Chondrocyte (in vitro differentiated cells): ENCODE data around the gene ZNF691. TPM values are rescaled to one million over a fixed set of nuclear protein-coding genes. Genes with fewer than 3 reads are reported as not detected.

Experiments
- DNase-seq: peaks from one replicate; pipeline ENCODE4 v3.0.0; 2021; ENCODE audit warnings: mixed read lengths, low spot score
- H3K27ac Mint-ChIP-seq: one replicate; pipeline ENCODE4 v1.8.0; 2021; ENCODE audit warnings: mild to moderate bottlenecking, moderate library complexity, mixed read lengths; ENCODE audit not compliant: unreplicated experiment
- H3K27me3 Mint-ChIP-seq: 2 replicates; pipeline ENCODE4 v1.8.0; 2021; ENCODE audit warnings: low read depth, mixed read lengths
- H3K36me3 Mint-ChIP-seq: 2 replicates; pipeline ENCODE4 v1.8.0; 2021; ENCODE audit warnings: low read depth, mixed read lengths
- H3K4me1 Mint-ChIP-seq: 2 replicates; pipeline ENCODE4 v1.8.0; 2021; ENCODE audit warnings: low read depth, mild to moderate bottlenecking, mixed read lengths
- H3K4me3 Mint-ChIP-seq: one replicate; pipeline ENCODE4 v1.8.0; 2021; ENCODE audit warnings: mild to moderate bottlenecking, moderate library complexity, mixed read lengths; ENCODE audit not compliant: unreplicated experiment
- H3K9me3 Mint-ChIP-seq: 2 replicates; pipeline ENCODE4 v1.8.0; 2021; ENCODE audit warnings: low read depth, mixed read lengths
- CTCF ChIP-seq: fragments of 200-600 bp; sonication (generic); IDR thresholded peaks from 2 replicates; pipeline ENCODE4 v1.5.0; 2021; ENCODE audit warnings: antibody characterized with exemption, mild to moderate bottlenecking, moderate library complexity
- total RNA-seq: library from RNA; stranded (reverse); gene quantifications from 3 replicates; pipeline ENCODE4 v1.2.1, GENCODE V29; 2021

ZNF691 gene
- total RNA-seq, 1 donor from 2014 or later: 7.4 TPM

- H3K4me1 Mint-ChIP-seq: peaks cover 28% of the 10 kb centered on the region
- TF ChIP-seq CTCF: no peak
- no peaks in the 10 kb centered on the region for H3K36me3 Mint-ChIP-seq
- no peak for DNase-seq
- no peaks in the 10 kb centered on the region for H3K9me3 Mint-ChIP-seq
- H3K27me3 Mint-ChIP-seq: no peaks in the 10 kb centered on the region
- H3K4me3 Mint-ChIP-seq: no peak overlapping the region
- peak overlapping the region; percentile 17 for H3K27ac Mint-ChIP-seq
These were observed 23.5 kb upstream of the ZNF691 start for GRCh38 chr1:42822800-42823392.

GRCh38 chr1:42824481-42825035 lies 21.9 kb upstream of the ZNF691 start:
- TF ChIP-seq CTCF: no peak
- Mint-ChIP-seq H3K27me3 (no peaks in the 10 kb centered on the region), H3K36me3 (peaks cover 2% of the 10 kb centered on the region), H3K4me3 (no peak overlapping the region), H3K27ac (no peak overlapping the region), H3K9me3 (no peaks in the 10 kb centered on the region), H3K4me1 (peaks cover 24% of the 10 kb centered on the region)
- DNase-seq: no peak

GRCh38 chr1:42825036-42825851 lies 21.2 kb upstream of the ZNF691 start:
- Mint-ChIP-seq H3K36me3 (peaks cover 4% of the 10 kb centered on the region), H3K27ac (no peak overlapping the region), H3K4me3 (no peak overlapping the region), H3K27me3 (no peaks in the 10 kb centered on the region), H3K9me3 (no peaks in the 10 kb centered on the region), H3K4me1 (peaks cover 20% of the 10 kb centered on the region)
- no peak for DNase-seq
- no peak for TF ChIP-seq CTCF

DNA sequence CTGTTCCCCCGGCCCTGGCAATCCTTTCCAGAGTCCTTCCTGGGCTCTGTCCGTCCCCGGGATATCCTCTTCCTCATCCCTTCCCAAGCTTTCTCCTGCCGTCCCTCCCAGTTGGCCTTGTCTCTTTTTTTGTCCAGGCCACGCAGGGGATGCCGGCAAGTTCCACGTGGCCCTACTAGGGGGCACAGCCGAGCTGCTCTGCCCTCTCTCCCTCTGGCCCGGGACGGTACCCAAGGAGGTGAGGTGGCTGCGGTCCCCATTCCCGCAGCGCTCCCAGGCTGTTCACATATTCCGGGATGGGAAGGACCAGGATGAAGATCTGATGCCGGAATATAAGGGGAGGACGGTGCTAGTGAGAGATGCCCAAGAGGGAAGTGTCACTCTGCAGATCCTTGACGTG lies 15.8 kb upstream of the ZNF691 start:
- H3K4me1 Mint-ChIP-seq: no peaks in the 10 kb centered on the region
- DNase-seq: no peak
- H3K4me3 Mint-ChIP-seq: no peak overlapping the region
- TF ChIP-seq CTCF: no peak
- peaks cover 19% of the 10 kb centered on the region for H3K36me3 Mint-ChIP-seq
- H3K27ac Mint-ChIP-seq: no peak overlapping the region
- H3K9me3 Mint-ChIP-seq: no peaks in the 10 kb centered on the region
- no peaks in the 10 kb centered on the region for H3K27me3 Mint-ChIP-seq

- no peaks in the 10 kb centered on the region for H3K9me3 Mint-ChIP-seq
- no peaks in the 10 kb centered on the region for H3K27me3 Mint-ChIP-seq
- no peak for DNase-seq
- no peak for TF ChIP-seq CTCF
- peaks cover 21% of the 10 kb centered on the region for H3K36me3 Mint-ChIP-seq
- no peak overlapping the region for H3K4me3 Mint-ChIP-seq
- H3K27ac Mint-ChIP-seq: no peak overlapping the region
- no peaks in the 10 kb centered on the region for H3K4me1 Mint-ChIP-seq
These were observed 15.1 kb upstream of the ZNF691 start for GRCh38 chr1:42831273-42831672.
